ENCODE results near the gene PCGF3.

PCGF3 gene

GRCh38 chr4:786074-786741, 80.6 kb downstream of the PCGF3 start:
- no peak for DNase-seq

- no peak for DNase-seq
Measured at GRCh38 chr4:786861-787300, 81.2 kb downstream of the PCGF3 start.

- no peak for DNase-seq
Measured at GRCh38 chr4:787561-787981, 81.9 kb downstream of the PCGF3 start.

- no peak for DNase-seq
Measured at GRCh38 chr4:788006-788635, 82.5 kb downstream of the PCGF3 start.

- no peak for DNase-seq
Measured at GRCh38 chr4:788636-789297, 83.1 kb downstream of the PCGF3 start.

GRCh38 chr4:789571-790465, 84.2 kb downstream of the PCGF3 start:
- DNase-seq, result no peak

- no peak for DNase-seq
Measured at GRCh38 chr4:790466-790820, 84.8 kb downstream of the PCGF3 start.

GRCh38 chr4:791252-791897, 85.7 kb downstream of the PCGF3 start:
- DNase-seq, result no peak

GRCh38 chr4:791898-792625, 86.4 kb downstream of the PCGF3 start:
- no peak for DNase-seq

GRCh38 chr4:792626-793092, 87.0 kb downstream of the PCGF3 start:
- DNase-seq, result no peak

GRCh38 chr4:793093-793861, 87.6 kb downstream of the PCGF3 start:
- no peak for DNase-seq

- no peak for DNase-seq
Measured at GRCh38 chr4:793941-794621, 88.4 kb downstream of the PCGF3 start.

- DNase-seq, result no peak
Measured at GRCh38 chr4:794900-795725, 89.5 kb downstream of the PCGF3 start.

- DNase-seq, result no peak
Measured at GRCh38 chr4:795726-796119, 90.1 kb downstream of the PCGF3 start.

GRCh38 chr4:796206-796605, 90.6 kb downstream of the PCGF3 start:
- no peak for DNase-seq

GRCh38 chr4:797066-797465, 91.4 kb downstream of the PCGF3 start:
- no peak for DNase-seq

GRCh38 chr4:801436-802124, 95.9 kb downstream of the PCGF3 start:
- DNase-seq, result no peak

- DNase-seq, result no peak
Measured at GRCh38 chr4:803884-804283, 98.3 kb downstream of the PCGF3 start.

- no peak for DNase-seq
Measured at GRCh38 chr4:804804-805203, 99.2 kb downstream of the PCGF3 start.
